ENCODE measurements around the gene ATXN3L.
A peak's percentile ranks its signal among the peaks of the same experiment; 100 is the strongest.

Gene ATXN3L

DNA sequence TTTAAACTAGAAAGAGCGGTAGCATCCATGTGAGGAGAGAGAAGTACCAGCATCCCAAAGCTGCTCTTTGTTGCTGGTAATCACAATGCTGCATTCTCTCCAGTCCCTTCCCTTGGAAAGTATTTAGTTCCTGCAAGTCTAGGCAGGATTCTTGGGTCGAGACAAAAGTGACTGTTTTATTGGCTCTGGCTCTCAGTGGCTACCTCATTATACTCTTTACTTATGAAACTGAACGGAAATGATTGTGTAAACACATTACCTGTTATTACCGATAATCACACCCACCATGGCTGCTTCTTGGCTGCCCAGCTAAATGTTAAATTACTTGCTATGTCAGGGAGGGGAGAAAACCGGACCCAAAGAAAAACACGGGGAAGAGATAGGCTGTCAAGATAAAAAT, 26.2 kb downstream of the ATXN3L start:
- peaks cover 0 to 4% of the 10 kb centered on the region in 2 donors for H3K4me1 ChIP-seq (ENCODE audit: control insufficient read depth in 2 of 2, insufficient read depth in 1 of 2, low read depth in 1 of 2, low read length in 2 of 2)
- no peaks in the 10 kb centered on the region for H3K79me1 ChIP-seq (ENCODE audit: low read depth, low read length)
- no peak overlapping the region for H2BK5ac ChIP-seq (ENCODE audit: low read length)
- no peak overlapping the region for H3K14ac ChIP-seq (ENCODE audit: low read length)
- no peak overlapping the region for H3K4me2 ChIP-seq (ENCODE audit: insufficient read depth, low read length, poor library complexity, severe bottlenecking)
- no CpG with 5 or more reads among the region's 6 CpGs for WGBS, 2 donors (ENCODE audit: extremely low coverage in 2 of 2, insufficient read length in 2 of 2, insufficient replicate concordance in 1 of 2)
- no peak overlapping the region for H3K4ac ChIP-seq (ENCODE audit: low read length)
- H3K27me3 ChIP-seq (ENCODE audit: control insufficient read depth in 3 of 3, insufficient read depth in 3 of 3, low read depth in 1 of 3, low read length in 3 of 3) = no peaks in the 10 kb centered on the region
- H4K8ac ChIP-seq (ENCODE audit: low read depth, low read length) = no peak overlapping the region
- no peak overlapping the region for H3K27ac ChIP-seq (replicated peaks; ENCODE audit: low read length)
- no peaks in the 10 kb centered on the region for H3K9me3 ChIP-seq (replicated peaks in 1 of 2; ENCODE audit: control insufficient read depth in 2 of 2, insufficient read depth in 1 of 2, low read depth in 1 of 2, low read length in 2 of 2)
- H3K4me3 ChIP-seq (ENCODE audit: low read length in 2 of 2) = no peak overlapping the region
- DNase-seq (ENCODE audit: low spot score) = no peak
- peak overlapping the region; percentile 76 for H2AFZ ChIP-seq (ENCODE audit: low read length)
- H3K23ac ChIP-seq (ENCODE audit: low read depth, low read length, poor library complexity) = no peak overlapping the region
- no peak overlapping the region for H2BK15ac ChIP-seq (ENCODE audit: low read length)
- H3K36me3 ChIP-seq (replicated peaks in 1 of 2; ENCODE audit: control insufficient read depth in 2 of 2, insufficient read depth in 2 of 2, low read length in 2 of 2) = no peaks in the 10 kb centered on the region
- no peak overlapping the region for H3K18ac ChIP-seq (ENCODE audit: low read length)
- H4K91ac ChIP-seq (ENCODE audit: low read depth, low read length, poor library complexity) = no peak overlapping the region
- no peak overlapping the region for H2AK5ac ChIP-seq (ENCODE audit: low read depth, low read length)
- no peak overlapping the region for H3K9ac ChIP-seq (ENCODE audit: low read depth, low read length, poor library complexity)
- no peak overlapping the region for H2BK120ac ChIP-seq (ENCODE audit: low read depth, low read length)
- H2BK12ac ChIP-seq (ENCODE audit: low read length) = no peak overlapping the region

DNA sequence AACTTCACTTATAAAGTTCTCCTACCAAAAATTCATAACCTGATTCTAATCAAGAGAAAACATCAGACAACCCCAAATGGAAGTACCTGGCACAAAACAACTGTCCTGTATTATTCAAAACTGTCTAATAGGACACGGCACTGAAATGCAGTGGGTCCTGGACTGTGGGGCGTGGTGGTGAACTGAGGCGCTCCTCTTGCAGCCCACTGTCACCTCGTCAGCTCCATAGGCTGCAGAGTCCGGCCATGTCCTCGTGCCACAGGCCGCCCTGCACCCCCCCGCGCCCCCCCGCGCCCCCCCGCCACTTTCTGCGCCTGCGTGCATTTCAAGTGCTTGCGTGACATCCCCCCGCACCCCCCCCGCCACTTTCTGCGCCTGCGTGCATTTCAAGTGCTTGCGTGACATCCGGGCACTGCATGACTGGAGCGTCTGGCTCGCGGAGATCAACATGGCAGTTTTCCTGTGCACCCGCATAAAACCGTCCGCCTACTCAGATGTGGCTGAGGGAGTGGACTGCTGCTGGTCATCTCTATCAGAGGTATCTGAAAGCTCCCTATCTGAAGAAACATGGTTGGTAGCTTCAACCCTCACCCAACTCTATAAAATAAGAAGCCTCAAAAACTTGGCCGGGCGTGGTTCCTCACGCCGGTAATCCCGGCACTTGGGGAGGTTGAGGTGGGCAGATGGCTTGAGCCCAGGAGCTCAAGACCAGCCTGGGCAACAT, 28.8 kb downstream of the ATXN3L start:
- Histone ChIP-seq H2BK15ac (ENCODE audit: low read length) (no peak overlapping the region), H2BK120ac (ENCODE audit: low read depth, low read length) (no peak overlapping the region), H3K9ac (ENCODE audit: low read depth, low read length, poor library complexity) (no peak overlapping the region), H3K23ac (ENCODE audit: low read depth, low read length, poor library complexity) (no peak overlapping the region), H3K4me3 (ENCODE audit: low read length in 2 of 2) (no peak overlapping the region), H2BK12ac (ENCODE audit: low read length) (no peak overlapping the region), H2AK5ac (ENCODE audit: low read depth, low read length) (no peak overlapping the region), H3K79me1 (ENCODE audit: low read depth, low read length) (no peaks in the 10 kb centered on the region), H3K4ac (ENCODE audit: low read length) (no peak overlapping the region), H3K4me2 (ENCODE audit: insufficient read depth, low read length, poor library complexity, severe bottlenecking) (no peak overlapping the region), H3K36me3 (replicated peaks in 1 of 2; ENCODE audit: control insufficient read depth in 2 of 2, insufficient read depth in 2 of 2, low read length in 2 of 2) (no peaks in the 10 kb centered on the region), H3K27me3 (ENCODE audit: control insufficient read depth in 3 of 3, insufficient read depth in 3 of 3, low read depth in 1 of 3, low read length in 3 of 3) (no peaks in the 10 kb centered on the region), H4K8ac (ENCODE audit: low read depth, low read length) (no peak overlapping the region), H4K91ac (ENCODE audit: low read depth, low read length, poor library complexity) (no peak overlapping the region), H2BK5ac (ENCODE audit: low read length) (no peak overlapping the region), H2AFZ (ENCODE audit: low read length) (no peak overlapping the region), H3K9me3 (replicated peaks in 1 of 2; ENCODE audit: control insufficient read depth in 2 of 2, insufficient read depth in 1 of 2, low read depth in 1 of 2, low read length in 2 of 2) (no peaks in the 10 kb centered on the region), H3K18ac (ENCODE audit: low read length) (no peak overlapping the region), H3K4me1 (ENCODE audit: control insufficient read depth in 2 of 2, insufficient read depth in 1 of 2, low read depth in 1 of 2, low read length in 2 of 2) (peaks cover 0 to 4% of the 10 kb centered on the region in 2 donors), H3K14ac (ENCODE audit: low read length) (no peak overlapping the region), H3K27ac (replicated peaks; ENCODE audit: low read length) (no peak overlapping the region)
- DNase-seq (ENCODE audit: low spot score) = no peak
- no CpG with 5 or more reads among the region's 32 CpGs for WGBS, 2 donors (ENCODE audit: extremely low coverage in 2 of 2, insufficient read length in 2 of 2, insufficient replicate concordance in 1 of 2)

DNA sequence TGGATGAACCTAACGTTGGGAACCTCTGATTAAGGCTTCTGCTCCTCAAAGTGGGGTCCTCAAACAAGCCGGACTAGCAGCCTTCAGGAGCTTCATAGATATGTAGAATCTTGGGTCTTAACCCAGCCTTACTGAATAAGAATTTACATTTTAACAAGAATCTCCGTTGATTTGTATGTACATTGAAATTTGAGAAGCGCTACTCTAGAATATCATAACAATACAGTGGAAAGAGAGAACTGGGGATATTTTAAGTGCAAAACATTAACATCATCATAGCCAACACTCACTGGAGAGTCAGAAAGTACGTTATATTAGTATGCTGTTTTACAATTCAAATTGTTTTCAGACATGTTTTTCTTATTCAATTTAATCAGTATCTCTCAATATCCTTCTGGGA, 31.2 kb downstream of the ATXN3L start:
- peaks cover under 1 to 3% of the 10 kb centered on the region in 2 donors for H3K4me1 ChIP-seq (ENCODE audit: control insufficient read depth in 2 of 2, insufficient read depth in 1 of 2, low read depth in 1 of 2, low read length in 2 of 2)
- no peak overlapping the region for H2BK12ac ChIP-seq (ENCODE audit: low read length)
- no peak overlapping the region for H3K27ac ChIP-seq (replicated peaks; ENCODE audit: low read length)
- H3K9ac ChIP-seq (ENCODE audit: low read depth, low read length, poor library complexity) = no peak overlapping the region
- no peak overlapping the region for H3K14ac ChIP-seq (ENCODE audit: low read length)
- no peaks in the 10 kb centered on the region for H3K27me3 ChIP-seq (ENCODE audit: control insufficient read depth in 3 of 3, insufficient read depth in 3 of 3, low read depth in 1 of 3, low read length in 3 of 3)
- no peak overlapping the region for H3K4me2 ChIP-seq (ENCODE audit: insufficient read depth, low read length, poor library complexity, severe bottlenecking)
- no peak overlapping the region for H2BK5ac ChIP-seq (ENCODE audit: low read length)
- H3K4ac ChIP-seq (ENCODE audit: low read length) = no peak overlapping the region
- H4K91ac ChIP-seq (ENCODE audit: low read depth, low read length, poor library complexity) = no peak overlapping the region
- H2BK15ac ChIP-seq (ENCODE audit: low read length) = no peak overlapping the region
- no peak for DNase-seq (ENCODE audit: low spot score)
- H3K36me3 ChIP-seq (replicated peaks in 1 of 2; ENCODE audit: control insufficient read depth in 2 of 2, insufficient read depth in 2 of 2, low read length in 2 of 2) = no peaks in the 10 kb centered on the region
- no peak overlapping the region for H3K23ac ChIP-seq (ENCODE audit: low read depth, low read length, poor library complexity)
- no peak overlapping the region for H3K4me3 ChIP-seq (ENCODE audit: low read length in 2 of 2)
- H3K9me3 ChIP-seq (replicated peaks in 1 of 2; ENCODE audit: control insufficient read depth in 2 of 2, insufficient read depth in 1 of 2, low read depth in 1 of 2, low read length in 2 of 2) = peaks cover 0 to 14% of the 10 kb centered on the region in 2 donors
- H2AFZ ChIP-seq (ENCODE audit: low read length) = no peak overlapping the region
- no CpG with 5 or more reads among the region's 5 CpGs for WGBS, 2 donors (ENCODE audit: extremely low coverage in 2 of 2, insufficient read length in 2 of 2, insufficient replicate concordance in 1 of 2)
- H3K79me1 ChIP-seq (ENCODE audit: low read depth, low read length) = no peaks in the 10 kb centered on the region
- no peak overlapping the region for H2AK5ac ChIP-seq (ENCODE audit: low read depth, low read length)
- no peak overlapping the region for H4K8ac ChIP-seq (ENCODE audit: low read depth, low read length)
- no peak overlapping the region for H2BK120ac ChIP-seq (ENCODE audit: low read depth, low read length)
- no peak overlapping the region for H3K18ac ChIP-seq (ENCODE audit: low read length)

DNA sequence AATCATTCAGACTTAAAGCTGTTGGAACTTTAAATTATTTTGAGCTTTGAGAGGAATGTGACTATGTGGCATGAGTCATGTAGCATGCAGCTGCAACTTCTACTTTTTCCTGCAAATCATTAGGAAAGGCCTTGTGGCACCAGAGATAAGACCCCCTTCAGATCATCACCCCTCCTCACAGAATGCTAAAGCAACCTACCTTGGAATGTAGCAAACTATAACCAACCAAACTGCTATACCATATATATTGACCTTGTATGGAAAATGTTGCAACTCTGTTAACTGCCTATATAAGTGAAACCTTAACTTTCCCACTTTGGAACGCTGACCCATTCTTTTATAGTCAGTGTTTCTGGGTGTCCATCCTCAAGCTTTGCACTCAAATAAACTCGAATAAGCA, 32.0 kb downstream of the ATXN3L start:
- Histone ChIP-seq H3K4me3 (ENCODE audit: low read length in 2 of 2) (no peak overlapping the region), H3K79me1 (ENCODE audit: low read depth, low read length) (no peaks in the 10 kb centered on the region), H3K9ac (ENCODE audit: low read depth, low read length, poor library complexity) (no peak overlapping the region), H2BK5ac (ENCODE audit: low read length) (no peak overlapping the region), H3K36me3 (replicated peaks in 1 of 2; ENCODE audit: control insufficient read depth in 2 of 2, insufficient read depth in 2 of 2, low read length in 2 of 2) (no peaks in the 10 kb centered on the region), H3K14ac (ENCODE audit: low read length) (no peak overlapping the region), H3K27me3 (ENCODE audit: control insufficient read depth in 3 of 3, insufficient read depth in 3 of 3, low read depth in 1 of 3, low read length in 3 of 3) (no peaks in the 10 kb centered on the region), H2BK15ac (ENCODE audit: low read length) (no peak overlapping the region), H4K8ac (ENCODE audit: low read depth, low read length) (no peak overlapping the region), H3K4me1 (ENCODE audit: control insufficient read depth in 2 of 2, insufficient read depth in 1 of 2, low read depth in 1 of 2, low read length in 2 of 2) (peaks cover 3 to 9% of the 10 kb centered on the region in 2 donors), H2AK5ac (ENCODE audit: low read depth, low read length) (no peak overlapping the region), H3K27ac (replicated peaks; ENCODE audit: low read length) (no peak overlapping the region), H2BK12ac (ENCODE audit: low read length) (no peak overlapping the region), H2AFZ (ENCODE audit: low read length) (no peak overlapping the region), H3K18ac (ENCODE audit: low read length) (no peak overlapping the region), H2BK120ac (ENCODE audit: low read depth, low read length) (no peak overlapping the region), H3K4ac (ENCODE audit: low read length) (no peak overlapping the region), H3K23ac (ENCODE audit: low read depth, low read length, poor library complexity) (no peak overlapping the region), H4K91ac (ENCODE audit: low read depth, low read length, poor library complexity) (no peak overlapping the region), H3K4me2 (ENCODE audit: insufficient read depth, low read length, poor library complexity, severe bottlenecking) (no peak overlapping the region), H3K9me3 (replicated peaks in 1 of 2; ENCODE audit: control insufficient read depth in 2 of 2, insufficient read depth in 1 of 2, low read depth in 1 of 2, low read length in 2 of 2) (peaks cover 0 to 14% of the 10 kb centered on the region in 2 donors)
- WGBS, 2 donors (ENCODE audit: extremely low coverage in 2 of 2, insufficient read length in 2 of 2, insufficient replicate concordance in 1 of 2) = no CpG with 5 or more reads among the region's 2 CpGs
- no peak for DNase-seq (ENCODE audit: low spot score)

Measured in neuronal stem cell (in vitro differentiated cells).